Smooth muscle cell (in vitro differentiated cells): ENCODE measurements around the gene ERFE. TPM values are rescaled to one million over a fixed set of nuclear protein-coding genes. Genes with fewer than 3 reads are reported as not detected.
A peak's percentile ranks its signal among the peaks of the same experiment; 100 is the strongest.

ENCODE experiments used
- DNase-seq: peaks from one replicate; lab custom pipeline; 2025; ENCODE audit not compliant: unreplicated experiment; lab: John Stamatoyannopoulos, UW
- H2AFZ ChIP-seq: fragments of 200-600 bp; sonication (generic); 2 replicates; pipeline ENCODE4 v1.6.0; 2016; ENCODE audit warnings: antibody characterized with exemption, low read depth, mild to moderate bottlenecking
- H3F3A ChIP-seq: fragments of 200-600 bp; sonication (generic); 2 replicates; pipeline ENCODE4 v1.6.0; 2017; ENCODE audit warnings: antibody characterized with exemption, low read depth
- H3K27ac ChIP-seq: fragments of 200-600 bp; sonication (generic); 2 replicates; pipeline ENCODE4 v1.5.1; 2016; ENCODE audit warnings: low read depth, mild to moderate bottlenecking
- H3K27me3 ChIP-seq: fragments of 200-600 bp; sonication (generic); 2 replicates; pipeline ENCODE4 v1.6.1; 2016; ENCODE audit warnings: low read depth, mild to moderate bottlenecking
- H3K36me3 ChIP-seq: fragments of 200-600 bp; sonication (generic); 2 replicates; pipeline ENCODE4 v1.5.1; 2016; ENCODE audit warnings: low read depth
- H3K4me1 ChIP-seq: fragments of 200-600 bp; sonication (generic); 2 replicates; pipeline ENCODE4 v1.5.1; 2016; ENCODE audit warnings: low read depth
- H3K4me2 ChIP-seq: fragments of 200-600 bp; sonication (generic); 2 replicates; pipeline ENCODE4 v1.6.0; 2016; ENCODE audit warnings: mild to moderate bottlenecking
- H3K4me3 ChIP-seq: fragments of 200-600 bp; sonication (generic); 2 replicates; pipeline ENCODE4 v1.5.1; 2016; ENCODE audit warnings: mild to moderate bottlenecking
- H3K79me2 ChIP-seq: fragments of 200-600 bp; sonication (generic); 2 replicates; pipeline ENCODE4 v1.6.0; 2016; ENCODE audit warnings: low read depth, mild to moderate bottlenecking
- H3K9ac ChIP-seq: fragments of 200-600 bp; sonication (generic); 2 replicates; pipeline ENCODE4 v1.6.0; 2016; ENCODE audit warnings: low read depth
- H3K9me3 ChIP-seq: fragments of 200-600 bp; sonication (generic); replicated peaks from 2 replicates; pipeline ENCODE4 v1.5.1; 2016; ENCODE audit warnings: low read depth
- H4K20me1 ChIP-seq: fragments of 200-600 bp; sonication (generic); 2 replicates; pipeline ENCODE4 v1.6.0; 2016; ENCODE audit warnings: low read depth
- CTCF ChIP-seq: fragments of 200-600 bp; sonication (generic); IDR thresholded peaks from 2 replicates; pipeline ENCODE4 v1.5.1; 2017; ENCODE audit warnings: borderline replicate concordance, mild to moderate bottlenecking, antibody characterized with exemption; ENCODE audit not compliant: insufficient read depth, poor library complexity, severe bottlenecking
- WGBS: methylation state at CpG from one replicate; pipeline ENCODE4 v1.1.7; 2016; ENCODE audit warnings: low lambda C conversion rate; 5-methylcytosine and 5-hydroxymethylcytosine counted together
- polyA plus RNA-seq: library from polyadenylated mRNA; unstranded; fragments of >200 nt; fragmentation: Nextera tagmentation; extraction: Ambion mirVana; gene quantifications from 2 replicates; pipeline ENCODE4 v1.2.1, GENCODE V29; 2016
- total RNA-seq: library from RNA; depleted of rRNA; stranded (reverse); fragments of >200 nt; gene quantifications from 2 replicates; pipeline ENCODE4 v1.2.3, GENCODE V29; 2014

ERFE gene
- total and polyA plus RNA-seq, 2 experiments from 2014 or later, result 2.4 TPM; not detected in 1

DNA sequence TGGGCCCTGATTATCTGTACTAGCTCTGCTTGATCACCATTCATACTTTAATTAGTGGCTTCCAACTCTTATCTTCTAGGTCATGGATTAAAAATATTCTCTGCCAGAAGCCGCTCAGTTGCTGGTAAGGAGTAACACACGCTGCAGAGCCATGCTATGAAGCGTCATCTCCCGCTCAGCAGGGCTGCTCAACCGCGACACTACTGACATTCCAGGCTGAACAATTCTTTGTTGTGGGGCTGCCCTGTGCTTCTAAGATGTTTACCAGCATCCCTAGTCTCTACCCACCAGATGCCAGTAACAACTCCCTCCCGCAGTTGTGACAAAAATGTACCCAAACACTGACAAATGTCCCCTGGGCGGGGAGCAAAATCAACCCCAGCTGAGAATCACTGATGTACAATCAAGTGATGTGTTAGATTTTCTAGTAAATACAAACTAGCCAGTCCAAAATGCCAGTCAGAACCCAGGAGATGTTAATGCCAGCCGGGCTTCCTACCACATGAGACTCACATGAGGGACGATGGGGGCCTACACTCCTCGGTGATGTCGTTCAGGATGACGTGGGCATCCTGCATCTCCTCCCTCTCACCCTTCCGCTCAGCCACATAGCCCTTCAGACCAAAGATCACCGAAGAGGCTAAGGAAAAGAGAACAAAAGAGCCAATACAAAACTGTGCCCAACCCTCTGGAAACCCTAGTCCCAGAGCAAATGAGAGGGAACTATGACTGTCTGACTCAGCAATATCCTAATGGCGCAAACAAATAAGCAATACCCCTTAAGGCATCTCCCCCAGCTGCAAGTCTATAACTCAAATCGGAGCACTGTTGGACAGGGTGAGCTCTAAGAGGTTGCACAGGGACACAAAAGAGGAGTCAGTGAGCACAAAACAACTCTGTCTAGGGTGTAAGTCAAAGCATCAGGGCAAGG lies 29.1 kb downstream of the ERFE start:
- Histone ChIP-seq H3K27me3 (no peaks in the 10 kb centered on the region), H3F3A (no peaks in the 10 kb centered on the region), H3K9me3 (no peaks in the 10 kb centered on the region), H3K79me2 (no peaks in the 10 kb centered on the region), H3K4me3 (no peak overlapping the region), H2AFZ (no peak overlapping the region), H3K4me1 (no peaks in the 10 kb centered on the region), H3K9ac (no peak overlapping the region), H3K36me3 (peaks cover 16% of the 10 kb centered on the region), H3K27ac (no peak overlapping the region), H4K20me1 (peaks cover 9% of the 10 kb centered on the region), H3K4me2 (no peak overlapping the region)
- WGBS, result 97% methylated on average over 17 of the region's 17 CpGs
- no peak for TF ChIP-seq CTCF
- DNase-seq, result no peak

DNA sequence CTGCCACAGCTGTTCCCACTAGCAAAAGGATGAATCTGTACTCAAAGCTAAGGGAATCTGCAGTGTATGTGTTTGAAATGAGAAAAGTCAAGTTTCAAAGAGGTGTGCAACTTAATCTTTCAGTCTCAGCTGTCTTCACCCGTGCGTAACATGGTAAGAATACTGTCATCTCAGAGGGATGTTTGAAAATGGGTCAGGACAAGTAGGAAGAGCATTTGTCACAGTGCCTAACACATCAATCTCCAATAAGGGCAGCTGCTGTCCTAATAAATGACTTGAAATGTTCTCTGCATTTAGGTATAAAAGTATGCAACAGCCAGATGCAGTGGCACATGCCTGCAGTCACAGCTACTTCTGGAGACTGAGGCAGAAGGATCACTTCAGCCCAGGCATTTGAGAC lies 31.7 kb downstream of the ERFE start:
- no peak overlapping the region for H2AFZ ChIP-seq
- no peak for TF ChIP-seq CTCF

DNA sequence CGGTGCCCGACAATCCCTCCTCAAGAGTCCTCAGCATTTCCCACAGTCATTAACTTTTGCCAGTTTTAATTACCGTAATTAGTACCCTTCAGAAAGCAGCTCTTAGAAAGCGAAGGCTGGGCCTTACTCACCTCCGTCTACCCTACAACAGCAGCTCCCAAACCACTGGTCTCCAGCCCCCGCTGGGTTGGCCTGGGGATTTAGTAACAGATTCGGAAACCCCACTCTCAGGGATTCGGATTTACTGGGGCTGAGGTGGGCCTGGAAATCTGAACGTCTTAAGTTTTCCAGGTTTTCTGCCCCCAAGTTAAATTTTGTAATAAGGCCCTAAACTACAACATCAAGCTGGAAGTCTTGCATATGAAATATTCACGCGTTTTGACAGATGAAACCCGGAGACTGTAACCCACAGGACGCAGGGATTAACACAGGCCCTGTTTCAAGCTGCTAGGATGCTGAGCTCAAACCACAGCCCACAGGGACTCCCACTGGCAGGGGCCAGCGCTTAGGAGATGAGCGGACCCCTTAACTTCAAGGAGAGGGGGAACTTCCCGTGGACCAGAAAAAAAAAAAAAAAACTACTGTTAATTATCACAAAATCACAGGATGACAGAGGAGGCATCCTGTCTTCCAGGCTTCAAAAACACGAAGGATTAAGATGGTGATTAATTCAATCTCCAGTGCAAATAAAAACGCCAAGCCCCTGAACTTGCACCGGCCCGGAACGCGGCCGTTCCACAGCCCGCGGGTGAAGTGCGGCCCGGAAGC lies 43.7 kb downstream of the ERFE start:
- Histone ChIP-seq H3K27me3 (no peaks in the 10 kb centered on the region), H3K4me1 (peaks cover 7% of the 10 kb centered on the region), H3K36me3 (no peaks in the 10 kb centered on the region), H3K9ac (peak overlapping the region; percentile 78), H4K20me1 (peaks cover 54% of the 10 kb centered on the region), H3K9me3 (no peaks in the 10 kb centered on the region), H3K4me2 (peak overlapping the region; percentile 92), H2AFZ (peak overlapping the region; percentile 12), H3K4me3 (peak overlapping the region; percentile 86), H3K79me2 (peaks cover 56% of the 10 kb centered on the region), H3F3A (no peaks in the 10 kb centered on the region), H3K27ac (peak overlapping the region; percentile 30)
- TF ChIP-seq CTCF, result no peak
- WGBS, result 8% methylated on average over 27 of the region's 27 CpGs
- DNase-seq, result no peak

More for the DNA sequence above, 31.7 kb downstream of the ERFE start:
- H3K79me2 ChIP-seq, result peaks cover 7% of the 10 kb centered on the region
- peaks cover 26% of the 10 kb centered on the region for H4K20me1 ChIP-seq
- no peak overlapping the region for H3K4me3 ChIP-seq
- DNase-seq, result no peak
- no peaks in the 10 kb centered on the region for H3F3A ChIP-seq
- H3K36me3 ChIP-seq, result peaks cover 17% of the 10 kb centered on the region
- no peaks in the 10 kb centered on the region for H3K4me1 ChIP-seq
- no peaks in the 10 kb centered on the region for H3K27me3 ChIP-seq
- 95% methylated on average over 2 of the region's 2 CpGs for WGBS
- H3K9ac ChIP-seq, result no peak overlapping the region
- no peak overlapping the region for H3K4me2 ChIP-seq
- H3K9me3 ChIP-seq, result no peaks in the 10 kb centered on the region
- no peak overlapping the region for H3K27ac ChIP-seq
